ENCODE results near the gene RPL35. TPM values are rescaled to one million over a fixed set of nuclear protein-coding genes. Genes with fewer than 3 reads are reported as not detected.
"Not testable (repeated sequence)": the region's sequence is repeated elsewhere in the genome, so short reads cannot be mapped to it uniquely, and the experiment has no call there.

The RPL35 gene
- total RNA-seq, 1 donor from 2014 or later: 2,123 TPM

GRCh38 chr9:124843456-124844034, 18.2 kb downstream of the RPL35 start:
- Histone ChIP-seq H3K4me3 (no peak overlapping the region), H3K36me3 (no peaks in the 10 kb centered on the region), H3K9me3 (no peaks in the 10 kb centered on the region), H3K27me3 (no peaks in the 10 kb centered on the region), H3K4me1 (no peaks in the 10 kb centered on the region), H3K27ac (no peak overlapping the region)
- TF ChIP-seq CTCF (IDR thresholded peaks at IDR 0.05): no peak
- intact Hi-C loops (cut with DNase I): no loop called here
- no peak for DNase-seq (ENCODE audit: low spot score in 2 of 2)

- H3K27ac ChIP-seq: no peak overlapping the region
- no peak overlapping the region for H3K4me3 ChIP-seq
- no peaks in the 10 kb centered on the region for H3K4me1 ChIP-seq
- no peak for TF ChIP-seq CTCF (IDR thresholded peaks at IDR 0.05)
- intact Hi-C loops (cut with DNase I): no loop called here
- DNase-seq (ENCODE audit: low spot score in 2 of 2): no peak
- H3K36me3 ChIP-seq: no peaks in the 10 kb centered on the region
- no peaks in the 10 kb centered on the region for H3K9me3 ChIP-seq
- no peaks in the 10 kb centered on the region for H3K27me3 ChIP-seq
Measured at GRCh38 chr9:124841075-124841821, 20.5 kb downstream of the RPL35 start.

- Histone ChIP-seq H3K36me3 (no peaks in the 10 kb centered on the region), H3K4me1 (no peaks in the 10 kb centered on the region), H3K27ac (no peak overlapping the region), H3K9me3 (no peaks in the 10 kb centered on the region), H3K27me3 (no peaks in the 10 kb centered on the region), H3K4me3 (no peak overlapping the region)
- intact Hi-C loops (cut with DNase I): no loop called here
- no peak for DNase-seq (ENCODE audit: low spot score in 2 of 2)
- TF ChIP-seq CTCF (IDR thresholded peaks at IDR 0.05): peak in 2 of 3 experiments; percentile 8 to 13
Measured at GRCh38 chr9:124840300-124840833, 21.4 kb downstream of the RPL35 start.

GRCh38 chr9:124839612-124840299, 22.0 kb downstream of the RPL35 start:
- DNase-seq (ENCODE audit: low spot score in 2 of 2): no peak
- TF ChIP-seq CTCF (IDR thresholded peaks at IDR 0.05): peak in 2 of 3 experiments; percentile 10 to 17
- H3K4me1 ChIP-seq: no peaks in the 10 kb centered on the region
- H3K9me3 ChIP-seq: no peaks in the 10 kb centered on the region
- no peaks in the 10 kb centered on the region for H3K36me3 ChIP-seq
- H3K27me3 ChIP-seq: no peaks in the 10 kb centered on the region
- no peak overlapping the region for H3K27ac ChIP-seq
- intact Hi-C loops (cut with DNase I): loop anchor here (5.0 kb wide), 1 partner anchor 47 kb away; no protein-coding TSS in a partner anchor
- no peak overlapping the region for H3K4me3 ChIP-seq

- not testable (repeated sequence) for H3K27me3 ChIP-seq; H3K27ac ChIP-seq; H3K4me3 ChIP-seq; H3K4me1 ChIP-seq; DNase-seq (ENCODE audit: low spot score in 2 of 2); H3K36me3 ChIP-seq; H3K9me3 ChIP-seq
- intact Hi-C loops (cut with DNase I): loop anchor here (5.0 kb wide), 1 partner anchor 46 kb away; no protein-coding TSS in a partner anchor
Measured at GRCh38 chr9:124838567-124839275, 23.0 kb downstream of the RPL35 start.

GRCh38 chr9:124838132-124838531, 23.6 kb downstream of the RPL35 start:
- H3K27me3 ChIP-seq; H3K9me3 ChIP-seq; H3K4me1 ChIP-seq; H3K4me3 ChIP-seq; H3K27ac ChIP-seq; DNase-seq (ENCODE audit: low spot score in 2 of 2); H3K36me3 ChIP-seq: not testable (repeated sequence)
- intact Hi-C loops (cut with DNase I): loop anchor here (5.0 kb wide), 1 partner anchor 46 kb away; no protein-coding TSS in a partner anchor

All from ascending aorta (tissue), 2 donors.